HepG2 (cell line): ENCODE results near the gene MAN1A1.

Source experiments
- BCL6 ChIP-seq: IDR thresholded peaks from 2 replicates; pipeline ENCODE4 v1.6.1; 2016; ENCODE audit warnings: missing genetic modification reagents, missing compliant biosample characterization
- ELK4 ChIP-seq: sonication (generic); formaldehyde crosslinking; IDR thresholded peaks from 2 replicates; pipeline ENCODE4 v1.9.0; 2021; ENCODE audit warnings: missing genetic modification reagents, borderline replicate concordance
- KLF11 ChIP-seq: IDR thresholded peaks from 2 replicates; pipeline ENCODE4 v1.6.1; 2016; ENCODE audit warnings: missing compliant biosample characterization
- POLR2A ChIP-seq, 2 experiments: IDR thresholded peaks; 2 replicates each; pipeline ENCODE4 v1.6.1; 2011; ENCODE audit warnings: low read depth in 2 of 2, low read length in 2 of 2, mild to moderate bottlenecking in 1 of 2, moderate library complexity in 1 of 2; ENCODE audit not compliant: insufficient read depth in 1 of 2
- SMARCC2 ChIP-seq: fragments of 450-650 bp; IDR thresholded peaks from 2 replicates; pipeline ENCODE4 v1.6.1; 2017; ENCODE audit warnings: antibody characterized with exemption, mild to moderate bottlenecking
- SUZ12 ChIP-seq: fragments of 150-350 bp; IDR thresholded peaks from 2 replicates; pipeline ENCODE4 v1.6.1; 2014; ENCODE audit warnings: low read depth, low read length
- TAF1 ChIP-seq: sonication (generic); formaldehyde crosslinking; IDR thresholded peaks from 2 replicates; pipeline ENCODE4 v1.4.0; 2020; ENCODE audit warnings: missing genetic modification reagents
- XRCC5 ChIP-seq: fragments of 200-400 bp; formaldehyde crosslinking; optimal IDR thresholded peaks from 2 replicates; pipeline ENCODE3; 2017; ENCODE audit warnings: mild to moderate bottlenecking, low read length
- ZBTB1 ChIP-seq: sonication (generic); formaldehyde crosslinking; IDR thresholded peaks from 2 replicates; pipeline ENCODE4 v1.4.0; 2020; ENCODE audit warnings: missing genetic modification reagents, borderline replicate concordance
- ZBTB10 ChIP-seq: sonication (generic); formaldehyde crosslinking; IDR thresholded peaks from 2 replicates; pipeline ENCODE4 v1.4.0; 2020; ENCODE audit warnings: missing genetic modification reagents, borderline replicate concordance
- ZBTB14 ChIP-seq: sonication (generic); formaldehyde crosslinking; IDR thresholded peaks from 2 replicates; pipeline ENCODE4 v1.4.0; 2020; ENCODE audit warnings: missing genetic modification reagents
- ZNF264 ChIP-seq: sonication (generic); formaldehyde crosslinking; IDR thresholded peaks from 2 replicates; pipeline ENCODE4 v1.4.0; 2020; ENCODE audit warnings: missing genetic modification reagents
- TF ChIP-seq, protein P1 (sequence below): IDR thresholded peaks from 2 replicates; pipeline ENCODE4 v1.6.1; 2012; ENCODE audit warnings: inconsistent platforms
- TF ChIP-seq, protein P2 (sequence below): sonication (generic); formaldehyde crosslinking; IDR thresholded peaks from 2 replicates; pipeline ENCODE4 v1.4.0; 2020; ENCODE audit warnings: mild to moderate bottlenecking, missing genetic modification reagents

DNA sequence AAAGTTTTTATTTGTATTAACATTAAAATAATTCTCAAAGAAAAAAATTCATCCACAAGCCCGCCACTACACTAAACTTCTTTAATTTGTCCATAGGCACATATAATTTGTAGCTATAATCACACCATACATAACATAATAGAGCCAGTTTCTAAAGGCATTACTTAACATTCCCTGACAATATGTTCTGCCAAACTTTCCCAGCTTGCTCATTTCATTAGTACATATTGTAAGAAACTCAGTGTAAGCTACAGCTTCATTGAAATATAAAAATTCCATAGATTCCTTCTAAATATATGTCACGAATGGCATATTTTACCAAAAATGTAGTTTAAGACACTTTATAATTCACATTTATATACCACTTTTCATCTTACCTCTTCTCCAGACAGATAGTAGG lies 59.3 kb downstream of the MAN1A1 start:
- TF ChIP-seq ZBTB14 (CRISPR knock-in tag) (no peak), ZBTB1 (CRISPR knock-in tag) (no peak), SUZ12 (no peak), SMARCC2 (no peak), ELK4 (no peak), XRCC5 (no peak), KLF11 (no peak), ZBTB10 (no peak), BCL6 (CRISPR knock-in tag) (no peak), ZNF264 (no peak), TAF1 (CRISPR knock-in tag) (no peak), POLR2A (IDR thresholded peaks at IDR 0.05; ENCODE audit: insufficient read depth in 1 of 2, low read depth in 2 of 2, low read length in 2 of 2) (no peak)
- TF ChIP-seq, protein P1, sequence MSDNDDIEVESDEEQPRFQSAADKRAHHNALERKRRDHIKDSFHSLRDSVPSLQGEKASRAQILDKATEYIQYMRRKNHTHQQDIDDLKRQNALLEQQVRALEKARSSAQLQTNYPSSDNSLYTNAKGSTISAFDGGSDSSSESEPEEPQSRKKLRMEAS: no peak
- TF ChIP-seq, protein P2, sequence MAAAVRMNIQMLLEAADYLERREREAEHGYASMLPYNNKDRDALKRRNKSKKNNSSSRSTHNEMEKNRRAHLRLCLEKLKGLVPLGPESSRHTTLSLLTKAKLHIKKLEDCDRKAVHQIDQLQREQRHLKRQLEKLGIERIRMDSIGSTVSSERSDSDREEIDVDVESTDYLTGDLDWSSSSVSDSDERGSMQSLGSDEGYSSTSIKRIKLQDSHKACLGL: no peak
